Calu3 (cell line): Measurements from ENCODE around the gene CILP2. TPM values are rescaled to one million over a fixed set of nuclear protein-coding genes. Genes with fewer than 3 reads are reported as not detected.

Source experiments
- BruUV-seq: library from RNA; stranded (reverse); fragments of 400-500 nt; replicated peaks from 2 replicates; lab custom pipeline; 2021; lab: Mats Ljungman, UMichigan
- CTCF ChIA-PET: fragments of 300-600 bp; sonication (Branson Sonifier 250); formaldehyde crosslinking; loops from one replicate; lab custom pipeline; 2022; ENCODE audit warnings: antibody characterized with exemption; lab: Charles Lee
- DNase-seq: peaks from one replicate; pipeline ENCODE4 v3.0.0; 2022
- H3K27ac Mint-ChIP-seq: one replicate; pipeline ENCODE4 v1.8.0; 2022; ENCODE audit warnings: mixed read lengths; ENCODE audit not compliant: unreplicated experiment
- H3K27me3 Mint-ChIP-seq: one replicate; pipeline ENCODE4 v1.8.0; 2022; ENCODE audit warnings: mixed read lengths; ENCODE audit not compliant: unreplicated experiment
- H3K36me3 Mint-ChIP-seq: one replicate; pipeline ENCODE4 v1.8.0; 2022; ENCODE audit warnings: mild to moderate bottlenecking, moderate library complexity, mixed read lengths; ENCODE audit not compliant: insufficient read depth, unreplicated experiment
- H3K4me1 Mint-ChIP-seq: one replicate; pipeline ENCODE4 v1.8.0; 2022; ENCODE audit warnings: mild to moderate bottlenecking, low read depth, mixed read lengths; ENCODE audit not compliant: unreplicated experiment
- H3K4me3 Mint-ChIP-seq: one replicate; pipeline ENCODE4 v1.8.0; 2022; ENCODE audit warnings: mild to moderate bottlenecking, low read depth, moderate library complexity, mixed read lengths; ENCODE audit not compliant: unreplicated experiment
- H3K9me3 Mint-ChIP-seq: one replicate; pipeline ENCODE4 v1.8.0; 2022; ENCODE audit warnings: low read depth, mixed read lengths; ENCODE audit not compliant: unreplicated experiment
- CTCF ChIP-seq: fragments of 200-600 bp; IDR thresholded peaks from one replicate; pipeline ENCODE4 v1.8.0; 2022; ENCODE audit warnings: antibody characterized with exemption; ENCODE audit not compliant: unreplicated experiment
- intact Hi-C: fragments of 100-400 bp; cut with micrococcal nuclease; formaldehyde crosslinking; loops from one replicate; pipeline ENCODE4 v1.10.0; 2022; ENCODE audit not compliant: unreplicated experiment
- total RNA-seq: library from RNA; stranded (reverse); gene quantifications from 2 replicates; pipeline ENCODE4 v1.2.3, GENCODE V29; 2022

Gene CILP2
- total RNA-seq, 1 experiment from 2014 or later: 1.3 TPM

GRCh38 chr19:19540715-19541515, 2.9 kb downstream of the CILP2 start:
- CTCF ChIA-PET: no interaction called here
- intact Hi-C loops: no loop called here
- Mint-ChIP-seq H3K36me3 (peaks cover 10% of the 10 kb centered on the region), H3K4me1 (no peaks in the 10 kb centered on the region), H3K27me3 (peaks cover 12% of the 10 kb centered on the region), H3K27ac (no peak overlapping the region), H3K9me3 (no peaks in the 10 kb centered on the region), H3K4me3 (no peak overlapping the region)
- TF ChIP-seq CTCF: no peak
- DNase-seq: peak; percentile 63
- BruUV-seq: no TSS peak

- intact Hi-C loops: no loop called here
Measured at GRCh38 chr19:19541616-19542015, 3.6 kb downstream of the CILP2 start.

GRCh38 chr19:19542507-19542906, 4.4 kb downstream of the CILP2 start:
- Mint-ChIP-seq H3K27ac (no peak overlapping the region), H3K27me3 (peaks cover 12% of the 10 kb centered on the region), H3K9me3 (no peaks in the 10 kb centered on the region), H3K4me3 (no peak overlapping the region), H3K4me1 (no peaks in the 10 kb centered on the region), H3K36me3 (peaks cover 3% of the 10 kb centered on the region)
- no peak for TF ChIP-seq CTCF
- DNase-seq: no peak
- intact Hi-C loops: no loop called here
- BruUV-seq: no TSS peak
- CTCF ChIA-PET: no interaction called here

More at GRCh38 chr19:19541616-19542015, 3.6 kb downstream of the CILP2 start:
- CTCF ChIA-PET: no interaction called here
- Mint-ChIP-seq H3K4me3 (no peak overlapping the region), H3K27ac (no peak overlapping the region), H3K36me3 (peaks cover 5% of the 10 kb centered on the region), H3K9me3 (no peaks in the 10 kb centered on the region), H3K4me1 (no peaks in the 10 kb centered on the region), H3K27me3 (peaks cover 12% of the 10 kb centered on the region)
- no TSS peak for BruUV-seq
- DNase-seq: no peak
- TF ChIP-seq CTCF: no peak

- Mint-ChIP-seq H3K9me3 (no peaks in the 10 kb centered on the region), H3K36me3 (no peaks in the 10 kb centered on the region), H3K4me3 (no peak overlapping the region), H3K27me3 (peaks cover 12% of the 10 kb centered on the region), H3K27ac (no peak overlapping the region), H3K4me1 (no peaks in the 10 kb centered on the region)
- BruUV-seq: no TSS peak
- intact Hi-C loops: no loop called here
- DNase-seq: no peak
- TF ChIP-seq CTCF: no peak
- CTCF ChIA-PET: interaction anchor here (0.6 kb wide), 1 partner anchor 10 kb away, joined by 3 read pairs; no protein-coding TSS in a partner anchor
Measured at GRCh38 chr19:19543101-19543500, 5.0 kb downstream of the CILP2 start.
